Measurements from ENCODE around the gene FGF14.

Gene FGF14

DNA sequence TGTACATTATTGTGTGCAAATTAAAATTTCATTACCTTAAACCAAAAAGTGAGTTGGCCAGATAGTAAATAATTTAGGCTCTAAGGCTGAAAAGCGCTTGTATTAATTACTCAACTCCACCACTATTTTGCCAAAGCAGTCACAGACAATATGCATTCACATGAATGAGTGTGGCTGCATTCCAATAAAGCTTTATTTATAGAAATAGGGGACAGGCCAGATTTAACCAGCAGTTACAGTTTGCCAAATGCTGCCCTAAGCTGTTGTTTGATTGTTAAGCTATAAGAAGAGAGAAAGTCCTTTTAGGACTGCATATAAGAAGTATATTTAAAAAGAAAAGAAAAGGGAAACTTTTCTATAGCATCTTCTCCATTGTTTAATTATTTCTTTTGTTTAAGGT lies 606.8 kb downstream of the FGF14 start:
- in situ Hi-C loops (cut with HindIII; ENCODE audit: low pct_ligation_motif_present, low sequenced_read_pairs), result loop anchor here (25.0 kb wide), 1 partner anchor 117 kb away; no protein-coding TSS in a partner anchor
- no peaks in the 10 kb centered on the region for H3K27me3 ChIP-seq (replicated peaks)
- DNase-seq, result no peak
- no peak overlapping the region for H3K27ac ChIP-seq
- H3K4me3 ChIP-seq (ENCODE audit: low read depth, low read length), result no peak overlapping the region
- H3K36me3 ChIP-seq (replicated peaks), result no peaks in the 10 kb centered on the region
- TF ChIP-seq, protein P1, sequence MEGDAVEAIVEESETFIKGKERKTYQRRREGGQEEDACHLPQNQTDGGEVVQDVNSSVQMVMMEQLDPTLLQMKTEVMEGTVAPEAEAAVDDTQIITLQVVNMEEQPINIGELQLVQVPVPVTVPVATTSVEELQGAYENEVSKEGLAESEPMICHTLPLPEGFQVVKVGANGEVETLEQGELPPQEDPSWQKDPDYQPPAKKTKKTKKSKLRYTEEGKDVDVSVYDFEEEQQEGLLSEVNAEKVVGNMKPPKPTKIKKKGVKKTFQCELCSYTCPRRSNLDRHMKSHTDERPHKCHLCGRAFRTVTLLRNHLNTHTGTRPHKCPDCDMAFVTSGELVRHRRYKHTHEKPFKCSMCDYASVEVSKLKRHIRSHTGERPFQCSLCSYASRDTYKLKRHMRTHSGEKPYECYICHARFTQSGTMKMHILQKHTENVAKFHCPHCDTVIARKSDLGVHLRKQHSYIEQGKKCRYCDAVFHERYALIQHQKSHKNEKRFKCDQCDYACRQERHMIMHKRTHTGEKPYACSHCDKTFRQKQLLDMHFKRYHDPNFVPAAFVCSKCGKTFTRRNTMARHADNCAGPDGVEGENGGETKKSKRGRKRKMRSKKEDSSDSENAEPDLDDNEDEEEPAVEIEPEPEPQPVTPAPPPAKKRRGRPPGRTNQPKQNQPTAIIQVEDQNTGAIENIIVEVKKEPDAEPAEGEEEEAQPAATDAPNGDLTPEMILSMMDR (IDR thresholded peaks at IDR 0.05; ENCODE audit: low read depth, low read length, missing control alignments), result no peak

DNA sequence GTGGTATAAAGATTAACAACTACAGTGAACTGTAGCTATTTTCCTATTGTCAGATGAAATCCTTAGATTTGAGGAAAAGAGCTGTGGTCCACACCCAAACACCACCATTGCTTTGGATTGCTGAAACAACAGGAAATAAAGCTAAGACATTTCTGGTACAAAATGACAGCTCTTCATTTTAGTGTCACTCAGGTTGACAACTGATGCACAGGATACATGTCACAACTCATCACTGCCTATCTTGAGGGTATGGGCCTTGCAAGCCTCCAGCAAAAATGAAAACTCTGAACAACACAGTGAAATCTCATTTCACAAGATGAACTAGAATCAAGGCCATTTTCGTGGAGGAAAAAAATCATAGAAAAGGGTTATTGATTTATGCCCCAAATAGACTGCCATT lies 609.7 kb downstream of the FGF14 start:
- Histone ChIP-seq H3K4me3 (ENCODE audit: low read depth, low read length) (no peak overlapping the region), H3K27ac (no peak overlapping the region), H3K27me3 (replicated peaks) (peaks cover 1% of the 10 kb centered on the region), H3K36me3 (replicated peaks) (no peaks in the 10 kb centered on the region)
- DNase-seq, result no peak
- in situ Hi-C loops (cut with HindIII; ENCODE audit: low pct_ligation_motif_present, low sequenced_read_pairs), result loop anchor here (25.0 kb wide), 1 partner anchor 120 kb away; no protein-coding TSS in a partner anchor
- TF ChIP-seq, protein P1 (IDR thresholded peaks at IDR 0.05; ENCODE audit: low read depth, low read length, missing control alignments), result no peak

DNA sequence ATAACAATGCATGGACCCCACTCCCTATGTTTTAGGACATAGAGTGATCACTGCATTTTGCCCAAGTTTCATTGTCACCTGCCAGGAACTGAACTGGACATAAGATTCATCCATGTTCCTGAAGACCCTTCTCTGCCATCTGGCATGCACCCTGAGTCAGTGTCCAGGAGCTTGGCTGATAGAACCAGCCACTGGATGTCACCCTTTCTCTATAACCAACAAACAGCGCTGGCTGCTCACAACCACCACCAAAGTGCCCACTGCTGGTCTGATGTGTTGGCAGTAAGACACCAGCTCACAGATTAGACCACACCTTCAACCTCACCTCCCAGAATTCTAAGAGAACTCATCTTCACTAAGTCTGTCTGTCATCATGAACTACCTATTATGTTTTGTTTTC lies 616.0 kb downstream of the FGF14 start:
- H3K4me3 ChIP-seq (ENCODE audit: low read depth, low read length), result no peak overlapping the region
- in situ Hi-C loops (cut with HindIII; ENCODE audit: low pct_ligation_motif_present, low sequenced_read_pairs), result loop anchor here (25.0 kb wide), 1 partner anchor 126 kb away; no protein-coding TSS in a partner anchor
- no peak overlapping the region for H3K27ac ChIP-seq
- TF ChIP-seq, protein P1 (IDR thresholded peaks at IDR 0.05; ENCODE audit: low read depth, low read length, missing control alignments), result peak; percentile 79
- peaks cover 1% of the 10 kb centered on the region for H3K27me3 ChIP-seq (replicated peaks)
- peak; percentile 43 for DNase-seq
- no peaks in the 10 kb centered on the region for H3K36me3 ChIP-seq (replicated peaks)

DNA sequence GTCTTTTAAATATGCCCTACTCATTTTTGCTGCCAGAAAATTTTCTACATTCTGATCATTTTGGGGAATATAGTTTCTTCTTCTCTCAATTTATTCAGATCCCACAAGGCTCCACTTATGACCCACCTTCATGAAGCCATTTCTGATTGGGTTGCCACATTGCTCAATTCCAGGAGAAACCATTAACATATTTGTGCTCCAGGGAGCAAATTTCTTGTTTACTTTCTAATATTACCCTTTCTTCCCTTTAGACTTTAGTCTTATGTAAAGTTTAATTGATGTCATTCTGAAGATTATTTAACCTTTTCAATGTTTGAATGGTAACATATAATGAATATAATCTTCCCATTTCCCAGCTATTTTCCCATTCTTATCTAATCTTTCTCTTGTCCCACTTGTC lies 617.5 kb downstream of the FGF14 start:
- in situ Hi-C loops (cut with HindIII; ENCODE audit: low pct_ligation_motif_present, low sequenced_read_pairs), result loop anchor here (25.0 kb wide), 1 partner anchor 128 kb away; no protein-coding TSS in a partner anchor
- no peak for DNase-seq
- no peaks in the 10 kb centered on the region for H3K36me3 ChIP-seq (replicated peaks)
- H3K27ac ChIP-seq, result no peak overlapping the region
- TF ChIP-seq, protein P1 (IDR thresholded peaks at IDR 0.05; ENCODE audit: low read depth, low read length, missing control alignments), result no peak
- H3K4me3 ChIP-seq (ENCODE audit: low read depth, low read length), result no peak overlapping the region
- peaks cover 1% of the 10 kb centered on the region for H3K27me3 ChIP-seq (replicated peaks)

DNA sequence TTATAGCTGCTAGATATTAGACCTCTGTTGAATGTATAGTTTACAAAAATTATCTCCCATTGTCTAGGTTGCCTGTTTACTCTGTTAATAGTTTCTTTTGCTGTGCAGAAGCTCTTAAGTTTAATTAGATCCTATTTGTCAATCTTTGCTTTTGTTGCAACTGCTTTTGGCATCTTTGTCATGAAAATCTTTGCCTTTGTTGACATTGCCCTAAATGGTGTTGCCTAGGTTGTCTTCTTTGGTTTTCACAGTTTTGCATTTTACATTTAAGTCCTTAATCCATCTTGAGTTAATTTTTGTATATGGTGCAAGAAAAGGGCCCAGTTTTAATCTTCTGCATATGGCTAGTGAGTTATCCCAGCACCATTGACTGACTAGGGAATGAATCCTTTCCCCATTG lies 618.3 kb downstream of the FGF14 start:
- no peak overlapping the region for H3K27ac ChIP-seq
- peaks cover 1% of the 10 kb centered on the region for H3K27me3 ChIP-seq (replicated peaks)
- in situ Hi-C loops (cut with HindIII; ENCODE audit: low pct_ligation_motif_present, low sequenced_read_pairs), result loop anchor here (25.0 kb wide), 1 partner anchor 129 kb away; no protein-coding TSS in a partner anchor
- TF ChIP-seq, protein P1 (IDR thresholded peaks at IDR 0.05; ENCODE audit: low read depth, low read length, missing control alignments), result no peak
- no peaks in the 10 kb centered on the region for H3K36me3 ChIP-seq (replicated peaks)
- H3K4me3 ChIP-seq (ENCODE audit: low read depth, low read length), result no peak overlapping the region
- DNase-seq, result no peak

DNA sequence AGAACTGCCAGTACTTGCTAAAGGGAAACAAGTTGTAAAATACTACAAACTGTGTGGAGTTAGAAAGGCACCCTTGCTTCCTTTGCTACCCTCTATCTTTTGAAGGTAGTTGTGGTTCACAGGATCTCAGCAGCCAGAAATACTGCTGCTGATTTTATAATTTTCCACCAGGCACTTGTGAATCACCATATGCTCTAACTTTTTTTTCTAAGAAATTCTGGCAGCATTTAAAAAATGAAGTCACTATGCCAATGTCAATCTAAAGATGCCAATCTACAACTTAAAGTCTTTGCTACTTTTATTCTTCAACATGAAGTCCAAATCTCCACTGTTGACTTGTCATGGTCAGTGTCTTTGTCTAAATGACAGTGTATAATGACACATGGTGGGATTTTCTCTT lies 621.6 kb downstream of the FGF14 start:
- no peak for DNase-seq
- H3K27me3 ChIP-seq (replicated peaks), result no peaks in the 10 kb centered on the region
- H3K36me3 ChIP-seq (replicated peaks), result no peaks in the 10 kb centered on the region
- in situ Hi-C loops (cut with HindIII; ENCODE audit: low pct_ligation_motif_present, low sequenced_read_pairs), result loop anchor here (25.0 kb wide), 1 partner anchor 132 kb away; no protein-coding TSS in a partner anchor
- H3K4me3 ChIP-seq (ENCODE audit: low read depth, low read length), result no peak overlapping the region
- TF ChIP-seq, protein P1 (IDR thresholded peaks at IDR 0.05; ENCODE audit: low read depth, low read length, missing control alignments), result no peak
- H3K27ac ChIP-seq, result no peak overlapping the region

Measured in brain microvascular endothelial cell (primary cell).